ENCODE results near the gene TMEFF1. TPM values are rescaled to one million over a fixed set of nuclear protein-coding genes. Genes with fewer than 3 reads are reported as not detected.

TMEFF1 gene
- total RNA-seq, 1 donor = not detected

GRCh38 chr9:100441911-100442361 is 31.0 kb upstream of the TMEFF1 start:
- no peak overlapping the region for H3K4me3 ChIP-seq (ENCODE audit: low read length)
- H3K4me1 ChIP-seq (ENCODE audit: insufficient read depth, low read length) = peaks cover 6% of the 10 kb centered on the region
- H3K27me3 ChIP-seq (ENCODE audit: insufficient read depth, low read length) = no peaks in the 10 kb centered on the region
- no peaks in the 10 kb centered on the region for H3K9me3 ChIP-seq (ENCODE audit: low read depth, low read length)

GRCh38 chr9:100443781-100444768 is 28.9 kb upstream of the TMEFF1 start:
- no peaks in the 10 kb centered on the region for H3K27me3 ChIP-seq (ENCODE audit: insufficient read depth, low read length)
- no peaks in the 10 kb centered on the region for H3K9me3 ChIP-seq (ENCODE audit: low read depth, low read length)
- peaks cover 6% of the 10 kb centered on the region for H3K4me1 ChIP-seq (ENCODE audit: insufficient read depth, low read length)
- H3K4me3 ChIP-seq (ENCODE audit: low read length) = no peak overlapping the region

GRCh38 chr9:100445161-100445902 is 27.6 kb upstream of the TMEFF1 start:
- Histone ChIP-seq H3K9me3 (ENCODE audit: low read depth, low read length) (no peaks in the 10 kb centered on the region), H3K4me3 (ENCODE audit: low read length) (no peak overlapping the region), H3K27me3 (ENCODE audit: insufficient read depth, low read length) (no peaks in the 10 kb centered on the region), H3K4me1 (ENCODE audit: insufficient read depth, low read length) (peaks cover 6% of the 10 kb centered on the region)

GRCh38 chr9:100445903-100446549 is 26.9 kb upstream of the TMEFF1 start:
- Histone ChIP-seq H3K9me3 (ENCODE audit: low read depth, low read length) (no peaks in the 10 kb centered on the region), H3K27me3 (ENCODE audit: insufficient read depth, low read length) (no peaks in the 10 kb centered on the region), H3K4me1 (ENCODE audit: insufficient read depth, low read length) (peaks cover 6% of the 10 kb centered on the region), H3K4me3 (ENCODE audit: low read length) (no peak overlapping the region)

- Histone ChIP-seq H3K4me1 (ENCODE audit: insufficient read depth, low read length) (peaks cover 6% of the 10 kb centered on the region), H3K27me3 (ENCODE audit: insufficient read depth, low read length) (no peaks in the 10 kb centered on the region), H3K9me3 (ENCODE audit: low read depth, low read length) (no peaks in the 10 kb centered on the region), H3K4me3 (ENCODE audit: low read length) (no peak overlapping the region)
These were observed 25.9 kb upstream of the TMEFF1 start for GRCh38 chr9:100447041-100447440.

GRCh38 chr9:100448266-100448665 is 24.7 kb upstream of the TMEFF1 start:
- Histone ChIP-seq H3K9me3 (ENCODE audit: low read depth, low read length) (no peaks in the 10 kb centered on the region), H3K4me1 (ENCODE audit: insufficient read depth, low read length) (peaks cover 6% of the 10 kb centered on the region), H3K4me3 (ENCODE audit: low read length) (no peak overlapping the region), H3K27me3 (ENCODE audit: insufficient read depth, low read length) (no peaks in the 10 kb centered on the region)

GRCh38 chr9:100449420-100449819 is 23.5 kb upstream of the TMEFF1 start:
- H3K9me3 ChIP-seq (ENCODE audit: low read depth, low read length) = no peaks in the 10 kb centered on the region
- no peak overlapping the region for H3K4me3 ChIP-seq (ENCODE audit: low read length)
- H3K4me1 ChIP-seq (ENCODE audit: insufficient read depth, low read length) = no peaks in the 10 kb centered on the region
- no peaks in the 10 kb centered on the region for H3K27me3 ChIP-seq (ENCODE audit: insufficient read depth, low read length)

GRCh38 chr9:100452894-100453293 is 20.1 kb upstream of the TMEFF1 start:
- Histone ChIP-seq H3K4me1 (ENCODE audit: insufficient read depth, low read length) (no peaks in the 10 kb centered on the region), H3K9me3 (ENCODE audit: low read depth, low read length) (no peaks in the 10 kb centered on the region), H3K27me3 (ENCODE audit: insufficient read depth, low read length) (no peaks in the 10 kb centered on the region), H3K4me3 (ENCODE audit: low read length) (no peak overlapping the region)

- Histone ChIP-seq H3K4me1 (ENCODE audit: insufficient read depth, low read length) (no peaks in the 10 kb centered on the region), H3K4me3 (ENCODE audit: low read length) (no peak overlapping the region), H3K9me3 (ENCODE audit: low read depth, low read length) (no peaks in the 10 kb centered on the region), H3K27me3 (ENCODE audit: insufficient read depth, low read length) (no peaks in the 10 kb centered on the region)
These were observed 17.5 kb upstream of the TMEFF1 start for GRCh38 chr9:100455470-100455869.

GRCh38 chr9:100457517-100457916 is 15.4 kb upstream of the TMEFF1 start:
- Histone ChIP-seq H3K4me1 (ENCODE audit: insufficient read depth, low read length) (no peaks in the 10 kb centered on the region), H3K27me3 (ENCODE audit: insufficient read depth, low read length) (no peaks in the 10 kb centered on the region), H3K4me3 (ENCODE audit: low read length) (no peak overlapping the region), H3K9me3 (ENCODE audit: low read depth, low read length) (no peaks in the 10 kb centered on the region)

- H3K4me1 ChIP-seq (ENCODE audit: insufficient read depth, low read length) = no peaks in the 10 kb centered on the region
- H3K27me3 ChIP-seq (ENCODE audit: insufficient read depth, low read length) = no peaks in the 10 kb centered on the region
- H3K4me3 ChIP-seq (ENCODE audit: low read length) = no peak overlapping the region
- H3K9me3 ChIP-seq (ENCODE audit: low read depth, low read length) = no peaks in the 10 kb centered on the region
These were observed 13.0 kb upstream of the TMEFF1 start for GRCh38 chr9:100459963-100460362.

- Histone ChIP-seq H3K4me3 (ENCODE audit: low read length) (no peak overlapping the region), H3K9me3 (ENCODE audit: low read depth, low read length) (no peaks in the 10 kb centered on the region), H3K27me3 (ENCODE audit: insufficient read depth, low read length) (peaks cover 2% of the 10 kb centered on the region), H3K4me1 (ENCODE audit: insufficient read depth, low read length) (no peaks in the 10 kb centered on the region)
These were observed 7.7 kb upstream of the TMEFF1 start for GRCh38 chr9:100465274-100465673.

GRCh38 chr9:100465761-100466160 is 7.2 kb upstream of the TMEFF1 start:
- no peak overlapping the region for H3K4me3 ChIP-seq (ENCODE audit: low read length)
- no peaks in the 10 kb centered on the region for H3K4me1 ChIP-seq (ENCODE audit: insufficient read depth, low read length)
- H3K27me3 ChIP-seq (ENCODE audit: insufficient read depth, low read length) = peaks cover 2% of the 10 kb centered on the region
- H3K9me3 ChIP-seq (ENCODE audit: low read depth, low read length) = no peaks in the 10 kb centered on the region

GRCh38 chr9:100466171-100466828 is 6.6 kb upstream of the TMEFF1 start:
- Histone ChIP-seq H3K9me3 (ENCODE audit: low read depth, low read length) (no peaks in the 10 kb centered on the region), H3K27me3 (ENCODE audit: insufficient read depth, low read length) (peaks cover 6% of the 10 kb centered on the region), H3K4me1 (ENCODE audit: insufficient read depth, low read length) (no peaks in the 10 kb centered on the region), H3K4me3 (ENCODE audit: low read length) (no peak overlapping the region)

All from mononuclear cell (primary cell).